ENCODE measurements around the gene MIA3. TPM values are rescaled to one million over a fixed set of nuclear protein-coding genes. Genes with fewer than 3 reads are reported as not detected.

MIA3 gene
- total and polyA plus RNA-seq, 7 experiments from 2014 or later, result 48.0 to 112 (median 79.6) TPM

GRCh38 chr1:222641269-222641948 is 23.5 kb downstream of the MIA3 start:
- H3K4me1 Mint-ChIP-seq, result peaks cover 6 to 39% (median 29%) of the 10 kb centered on the region in 7 donors
- DNase-seq, result no peak
- no peak overlapping the region for H3K4me3 ChIP-seq (ENCODE audit: low read length)
- POLR2A ChIA-PET, result interaction anchor here (1.1 to 4.0 kb wide), 4 partner anchors 7 to 175 kb away, joined by 3 to 29 read pairs (median 11); partner anchors contain the start of genes AIDA, BROX and MIA3
- CTCF ChIA-PET, result no interaction called here
- no peaks in the 10 kb centered on the region for H3K9me3 Mint-ChIP-seq
- no peak for ATAC-seq
- intact Hi-C loops (cut with micrococcal nuclease), result loop anchor here in 1 of 2 donors (5.0 to 10.0 kb wide), 4 partner anchors 897 to 1351 kb away; partner anchors contain the start of genes DUSP10 and TP53BP2
- peaks cover 0 to 7% (median 0%) of the 10 kb centered on the region in 3 experiments for H3K36me3 ChIP-seq (ENCODE audit: control insufficient read depth in 2 of 3, insufficient read depth in 3 of 3, low read length in 3 of 3)
- no peaks in the 10 kb centered on the region for H3K27me3 Mint-ChIP-seq
- no peak overlapping the region for H3K4me3 Mint-ChIP-seq
- H3K36me3 Mint-ChIP-seq, result peaks cover 10 to 28% (median 20%) of the 10 kb centered on the region in 5 donors
- H3K27ac Mint-ChIP-seq, result peak overlapping the region in 3 of 9 donors; percentile 36 to 81 (median 50)
- H3K27me3 ChIP-seq (ENCODE audit: control insufficient read depth in 2 of 2, insufficient read depth in 2 of 2, low read length in 2 of 2), result no peaks in the 10 kb centered on the region
- no peaks in the 10 kb centered on the region for H3K9me3 ChIP-seq (ENCODE audit: control insufficient read depth in 2 of 3, low read length in 3 of 3)
- peaks cover 12% of the 10 kb centered on the region in 2 donors for H3K4me1 ChIP-seq (ENCODE audit: control insufficient read depth in 2 of 2, insufficient read depth in 2 of 2, low read length in 2 of 2)
- no peak overlapping the region for H3K27ac ChIP-seq (ENCODE audit: low read depth, low read length)

GRCh38 chr1:222642468-222642867 is 24.6 kb downstream of the MIA3 start:
- no peak overlapping the region for H3K4me3 ChIP-seq (ENCODE audit: low read length)
- ATAC-seq (no peak), DNase-seq (no peak)
- Mint-ChIP-seq H3K4me1 (peaks cover 6 to 46% (median 37%) of the 10 kb centered on the region in 7 donors), H3K9me3 (no peaks in the 10 kb centered on the region), H3K36me3 (peaks cover 10 to 22% (median 20%) of the 10 kb centered on the region in 5 donors), H3K4me3 (peak overlapping the region; percentile 7 to 98 (median 52)), H3K27ac (peak overlapping the region in 8 of 9 donors; percentile 13 to 99 (median 59)), H3K27me3 (no peaks in the 10 kb centered on the region)
- ChIA-PET POLR2A (interaction anchor here (1.0 to 4.0 kb wide), 4 partner anchors 8 to 70 kb away, joined by 3 to 29 read pairs (median 11); partner anchors contain the start of genes AIDA, BROX and MIA3), CTCF (no interaction called here)
- no peaks in the 10 kb centered on the region for H3K9me3 ChIP-seq (ENCODE audit: control insufficient read depth in 2 of 3, low read length in 3 of 3)
- H3K27me3 ChIP-seq (ENCODE audit: control insufficient read depth in 2 of 2, insufficient read depth in 2 of 2, low read length in 2 of 2), result no peaks in the 10 kb centered on the region
- peaks cover 12% of the 10 kb centered on the region in 2 donors for H3K4me1 ChIP-seq (ENCODE audit: control insufficient read depth in 2 of 2, insufficient read depth in 2 of 2, low read length in 2 of 2)
- intact Hi-C loops (cut with micrococcal nuclease), result loop anchor here in 1 of 2 donors (5.0 to 10.0 kb wide), 4 partner anchors 898 to 1350 kb away; partner anchors contain the start of genes DUSP10 and TP53BP2
- peak overlapping the region; percentile 16 for H3K27ac ChIP-seq (ENCODE audit: low read depth, low read length)
- peaks cover 0 to 7% (median 0%) of the 10 kb centered on the region in 3 experiments for H3K36me3 ChIP-seq (ENCODE audit: control insufficient read depth in 2 of 3, insufficient read depth in 3 of 3, low read length in 3 of 3)

- POLR2A ChIA-PET, result interaction anchor here (0.7 to 4.0 kb wide), 17 partner anchors 9 to 902 kb away, joined by 3 to 45 read pairs (median 6); partner anchors contain the start of genes AIDA, BROX, DUSP10 and MIA3
- no peak for DNase-seq
- H3K27me3 Mint-ChIP-seq, result no peaks in the 10 kb centered on the region
Observed at GRCh38 chr1:222643606-222643937, 25.7 kb downstream of the MIA3 start.

GRCh38 chr1:222643938-222644635 is 26.2 kb downstream of the MIA3 start:
- CTCF ChIA-PET, result interaction anchor here (0.7 to 2.3 kb wide), 5 partner anchors 8 to 69 kb away, joined by 3 to 7 read pairs (median 3); partner anchors contain the start of genes AIDA and BROX
- peak overlapping the region; percentile 87 to 99 (median 97) for H3K4me3 Mint-ChIP-seq
- peak; percentile 97 for ATAC-seq
- intact Hi-C loops (cut with micrococcal nuclease), result loop anchor here (1.0 to 10.0 kb wide), 14 partner anchors 9 to 1348 kb away; partner anchors contain the start of genes DUSP10 (in 2 of the 2), TAF1A (in 2 of the 2), AIDA (in 1 of the 2) and BROX (in 1 of the 2)
- peaks cover 12% of the 10 kb centered on the region in 2 donors for H3K4me1 ChIP-seq (ENCODE audit: control insufficient read depth in 2 of 2, insufficient read depth in 2 of 2, low read length in 2 of 2)
- no peaks in the 10 kb centered on the region for H3K9me3 Mint-ChIP-seq
- POLR2A ChIA-PET, result interaction anchor here (0.6 to 4.0 kb wide), 17 partner anchors 10 to 902 kb away, joined by 3 to 45 read pairs (median 6); partner anchors contain the start of genes AIDA, BROX, DUSP10 and MIA3
- no peaks in the 10 kb centered on the region for H3K27me3 ChIP-seq (ENCODE audit: control insufficient read depth in 2 of 2, insufficient read depth in 2 of 2, low read length in 2 of 2)
- peaks cover 0 to 10% (median 4%) of the 10 kb centered on the region in 3 experiments for H3K36me3 ChIP-seq (ENCODE audit: control insufficient read depth in 2 of 3, insufficient read depth in 3 of 3, low read length in 3 of 3)
- H3K9me3 ChIP-seq (ENCODE audit: control insufficient read depth in 2 of 3, low read length in 3 of 3), result no peaks in the 10 kb centered on the region
- peak; percentile 93 to 98 (median 96) for DNase-seq
- peaks cover 2 to 20% (median 16%) of the 10 kb centered on the region in 5 donors for H3K36me3 Mint-ChIP-seq
- no peaks in the 10 kb centered on the region for H3K27me3 Mint-ChIP-seq
- peak overlapping the region; percentile 92 for H3K27ac ChIP-seq (ENCODE audit: low read depth, low read length)
- H3K4me1 Mint-ChIP-seq, result peaks cover 12 to 59% (median 49%) of the 10 kb centered on the region in 7 donors
- H3K27ac Mint-ChIP-seq, result peak overlapping the region; percentile 95 to 99 (median 98)
- H3K4me3 ChIP-seq (ENCODE audit: low read length), result peak overlapping the region; percentile 99

More at GRCh38 chr1:222643606-222643937, 25.7 kb downstream of the MIA3 start:
- H3K36me3 ChIP-seq (ENCODE audit: control insufficient read depth in 2 of 3, insufficient read depth in 3 of 3, low read length in 3 of 3), result peaks cover 0 to 10% (median 0%) of the 10 kb centered on the region in 3 experiments
- peaks cover 7 to 55% (median 45%) of the 10 kb centered on the region in 7 donors for H3K4me1 Mint-ChIP-seq
- H3K4me3 ChIP-seq (ENCODE audit: low read length), result peak overlapping the region; percentile 99
- no peaks in the 10 kb centered on the region for H3K9me3 ChIP-seq (ENCODE audit: control insufficient read depth in 2 of 3, low read length in 3 of 3)
- peaks cover 7 to 22% (median 16%) of the 10 kb centered on the region in 5 donors for H3K36me3 Mint-ChIP-seq
- peak overlapping the region; percentile 92 for H3K27ac ChIP-seq (ENCODE audit: low read depth, low read length)
- H3K27ac Mint-ChIP-seq, result peak overlapping the region; percentile 95 to 99 (median 98)
- CTCF ChIA-PET, result interaction anchor here (2.3 kb wide), 1 partner anchor 69 kb away, joined by 6 read pairs; the partner anchor contains the start of genes AIDA and BROX
- H3K4me3 Mint-ChIP-seq, result peak overlapping the region; percentile 87 to 99 (median 97)
- peak; percentile 46 for ATAC-seq
- H3K27me3 ChIP-seq (ENCODE audit: control insufficient read depth in 2 of 2, insufficient read depth in 2 of 2, low read length in 2 of 2), result no peaks in the 10 kb centered on the region
- intact Hi-C loops (cut with micrococcal nuclease), result loop anchor here (1.0 to 10.0 kb wide), 8 partner anchors 9 to 1349 kb away; partner anchors contain the start of genes DUSP10 (in 1 of the 2), MIA3 (in 1 of the 2), TAF1A (in 1 of the 2) and TP53BP2 (in 1 of the 2)
- peaks cover 12% of the 10 kb centered on the region in 2 donors for H3K4me1 ChIP-seq (ENCODE audit: control insufficient read depth in 2 of 2, insufficient read depth in 2 of 2, low read length in 2 of 2)
- no peaks in the 10 kb centered on the region for H3K9me3 Mint-ChIP-seq

GRCh38 chr1:222644636-222644980 is 26.7 kb downstream of the MIA3 start:
- ChIA-PET POLR2A (interaction anchor here (0.6 to 4.0 kb wide), 16 partner anchors 9 to 903 kb away, joined by 3 to 45 read pairs (median 7); partner anchors contain the start of genes AIDA, BROX, DUSP10 and MIA3), CTCF (interaction anchor here (0.7 to 2.3 kb wide), 5 partner anchors 8 to 68 kb away, joined by 3 to 7 read pairs (median 3); partner anchors contain the start of genes AIDA and BROX)
- Mint-ChIP-seq H3K4me3 (peak overlapping the region; percentile 87 to 99 (median 97)), H3K27ac (peak overlapping the region; percentile 95 to 99 (median 98)), H3K4me1 (peaks cover 12 to 59% (median 49%) of the 10 kb centered on the region in 7 donors), H3K36me3 (peaks cover 0 to 17% (median 13%) of the 10 kb centered on the region in 5 donors), H3K27me3 (no peaks in the 10 kb centered on the region), H3K9me3 (no peaks in the 10 kb centered on the region)
- Histone ChIP-seq H3K36me3 (ENCODE audit: control insufficient read depth in 2 of 3, insufficient read depth in 3 of 3, low read length in 3 of 3) (peaks cover 0 to 14% (median 6%) of the 10 kb centered on the region in 3 experiments), H3K4me1 (ENCODE audit: control insufficient read depth in 2 of 2, insufficient read depth in 2 of 2, low read length in 2 of 2) (peaks cover 12% of the 10 kb centered on the region in 2 donors), H3K4me3 (ENCODE audit: low read length) (peak overlapping the region; percentile 99), H3K27ac (ENCODE audit: low read depth, low read length) (peak overlapping the region; percentile 92), H3K27me3 (ENCODE audit: control insufficient read depth in 2 of 2, insufficient read depth in 2 of 2, low read length in 2 of 2) (no peaks in the 10 kb centered on the region), H3K9me3 (ENCODE audit: control insufficient read depth in 2 of 3, low read length in 3 of 3) (no peaks in the 10 kb centered on the region)
- ATAC-seq, result peak; percentile 67
- intact Hi-C loops (cut with micrococcal nuclease), result loop anchor here (1.0 to 10.0 kb wide), 12 partner anchors 9 to 1348 kb away; partner anchors contain the start of genes DUSP10 (in 2 of the 2), AIDA (in 1 of the 2), BROX (in 1 of the 2) and TAF1A (in 1 of the 2)
- peak in 1 of 9 donors; percentile 78 for DNase-seq
